ENCODE results near the gene PES1. TPM values are rescaled to one million over a fixed set of nuclear protein-coding genes. Genes with fewer than 3 reads are reported as not detected.
A peak's percentile ranks its signal among the peaks of the same experiment; 100 is the strongest.
"Not testable (repeated sequence)": the region's sequence is repeated elsewhere in the genome, so short reads cannot be mapped to it uniquely, and the experiment has no call there.

The PES1 gene
- total RNA-seq, 1 experiment from 2014 or later: 92.1 TPM

DNA sequence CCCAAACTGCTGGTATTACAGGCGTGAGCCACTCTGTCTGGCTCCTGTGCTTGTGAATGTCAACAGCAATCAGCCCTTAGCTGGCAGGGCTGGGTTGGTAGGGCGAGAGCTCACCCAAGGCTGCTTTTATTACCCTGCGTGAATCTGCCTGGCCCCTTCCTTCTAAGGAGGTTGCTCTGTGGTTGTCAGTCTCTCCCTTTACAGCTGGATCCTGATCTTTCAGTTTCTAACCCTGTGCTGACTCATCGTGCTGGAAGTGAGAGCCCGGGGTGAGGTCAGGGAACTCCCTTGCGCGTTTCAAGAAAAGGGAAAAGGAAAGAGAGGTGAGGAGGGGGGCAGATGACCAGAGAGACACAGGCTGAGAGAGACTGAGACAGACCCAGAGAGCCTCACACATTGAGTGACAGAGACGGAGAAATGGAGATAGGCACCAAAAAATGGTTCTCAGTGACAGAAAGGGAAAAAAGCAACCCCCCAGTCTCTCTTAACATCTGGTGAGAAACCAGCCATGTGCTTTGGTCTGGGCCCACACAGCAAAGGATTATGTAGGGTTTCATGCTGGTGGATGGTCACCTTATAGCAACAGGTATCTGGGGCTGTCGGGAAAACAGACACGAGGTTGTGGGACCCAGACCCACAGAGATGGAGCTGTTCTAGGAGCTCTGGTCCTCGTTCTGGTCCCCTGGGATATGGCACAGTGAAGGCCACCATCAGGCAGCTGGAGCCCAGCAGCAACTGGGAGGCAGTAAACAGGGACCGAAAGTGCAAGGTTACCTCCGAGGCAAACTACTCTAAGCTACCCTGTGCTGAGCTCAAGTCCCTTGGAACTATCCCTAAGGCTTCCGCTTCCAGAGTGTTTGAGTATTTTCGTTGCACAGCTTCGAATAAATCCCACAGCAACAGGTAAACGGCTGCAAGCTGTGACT, 17.8 kb upstream of the PES1 start:
- DNase-seq (ENCODE audit: extremely low read depth, low read depth): peak; percentile 59

GRCh38 chr22:30607939-30608338, 16.2 kb upstream of the PES1 start:
- DNase-seq (ENCODE audit: extremely low read depth, low read depth): no peak

DNA sequence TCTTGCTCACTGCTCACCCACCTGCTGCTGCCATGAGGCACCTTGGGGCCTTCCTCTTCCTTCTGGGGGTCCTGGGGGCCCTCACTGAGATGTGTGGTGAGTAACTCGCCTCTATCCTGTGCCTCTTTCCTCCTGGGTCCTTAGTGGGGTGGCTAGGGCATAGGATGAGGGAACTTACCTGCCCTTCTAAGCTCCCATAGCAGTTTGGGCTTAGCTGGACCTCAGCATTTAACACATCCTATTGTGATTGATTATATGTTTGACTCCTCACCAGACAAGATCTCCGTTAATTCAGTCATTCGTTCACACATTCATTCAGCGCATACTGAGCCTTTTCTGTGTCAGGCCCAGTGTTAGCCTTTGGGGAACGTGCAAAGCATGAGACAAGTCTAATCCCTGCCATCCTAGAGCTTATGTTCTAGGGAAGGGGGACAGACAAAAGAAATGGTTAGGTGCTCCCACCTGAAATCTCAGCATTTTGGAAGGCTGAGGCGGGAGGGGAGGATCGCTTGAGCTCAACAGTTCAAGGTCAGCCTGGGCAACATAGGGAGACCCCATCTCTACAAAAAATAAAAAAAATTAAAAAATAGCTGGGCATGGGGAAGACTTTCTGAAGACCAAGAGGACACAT, 15.7 kb upstream of the PES1 start:
- no peak for DNase-seq (ENCODE audit: extremely low read depth, low read depth)

GRCh38 chr22:30606455-30607299, 15.0 kb upstream of the PES1 start, which contains the start of gene TCN2:
Gene TCN2, plus strand, starts transcription at chr22:30607174. Its CDS starts 158 bp downstream, at chr22:30607332.
- peak; percentile 22 for DNase-seq (ENCODE audit: extremely low read depth, low read depth)

DNA sequence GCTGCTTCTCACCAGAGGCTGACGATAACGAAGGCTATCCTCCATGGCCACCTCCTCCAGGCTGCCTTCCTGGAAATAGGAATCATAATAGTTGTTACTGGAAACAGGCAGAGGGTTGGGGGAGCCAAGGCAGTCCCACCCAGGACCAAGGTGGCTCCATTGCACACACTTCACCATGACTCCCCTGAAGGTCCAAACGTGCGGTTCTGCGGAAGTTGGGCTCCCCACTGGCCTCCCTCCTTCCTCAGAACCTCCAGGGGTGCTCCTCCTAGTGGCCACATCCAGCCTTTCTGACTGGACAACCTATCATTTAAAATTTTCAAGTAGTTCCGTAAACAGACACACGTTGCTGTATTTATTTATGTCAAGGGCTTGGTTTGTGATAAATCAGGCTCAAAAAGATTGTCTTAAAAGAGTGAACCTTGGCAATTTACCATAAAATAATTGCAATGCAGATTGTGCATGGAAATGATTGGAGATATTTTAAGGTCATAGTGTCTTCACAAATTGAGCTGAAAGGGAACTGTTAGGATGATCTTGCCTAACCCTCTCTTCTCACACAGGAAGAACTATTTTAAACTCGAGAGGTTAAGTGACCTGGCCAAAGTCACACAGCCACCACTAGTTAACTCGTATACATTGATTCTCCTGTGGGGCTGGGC, 13.9 kb upstream of the PES1 start:
- DNase-seq (ENCODE audit: extremely low read depth, low read depth): peak; percentile 58

DNA sequence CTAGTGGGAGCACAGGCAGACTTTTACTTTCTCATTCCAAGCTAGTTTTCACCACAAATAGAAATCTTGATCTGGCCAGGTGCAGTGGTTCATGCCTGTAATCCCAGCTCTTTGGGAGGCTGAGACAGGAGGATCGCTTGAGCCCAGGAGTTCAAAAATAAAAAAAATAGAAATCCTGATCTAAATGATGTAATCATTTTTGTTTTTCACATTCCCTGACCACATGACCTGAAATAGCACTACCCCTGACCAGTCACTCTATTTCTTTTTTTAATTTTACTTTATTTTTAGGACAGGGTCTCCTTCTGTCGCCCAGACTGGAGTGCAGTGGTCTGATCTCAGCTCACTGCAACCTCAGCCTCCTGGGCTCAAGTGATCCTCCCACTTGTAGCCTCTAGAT, 13.0 kb upstream of the PES1 start:
- no peak for DNase-seq (ENCODE audit: extremely low read depth, low read depth)

GRCh38 chr22:30603801-30604200, 12.1 kb upstream of the PES1 start:
- no peak for DNase-seq (ENCODE audit: extremely low read depth, low read depth)

GRCh38 chr22:30602049-30602448, 10.3 kb upstream of the PES1 start:
- peak; percentile 25 for DNase-seq (ENCODE audit: extremely low read depth, low read depth)

DNA sequence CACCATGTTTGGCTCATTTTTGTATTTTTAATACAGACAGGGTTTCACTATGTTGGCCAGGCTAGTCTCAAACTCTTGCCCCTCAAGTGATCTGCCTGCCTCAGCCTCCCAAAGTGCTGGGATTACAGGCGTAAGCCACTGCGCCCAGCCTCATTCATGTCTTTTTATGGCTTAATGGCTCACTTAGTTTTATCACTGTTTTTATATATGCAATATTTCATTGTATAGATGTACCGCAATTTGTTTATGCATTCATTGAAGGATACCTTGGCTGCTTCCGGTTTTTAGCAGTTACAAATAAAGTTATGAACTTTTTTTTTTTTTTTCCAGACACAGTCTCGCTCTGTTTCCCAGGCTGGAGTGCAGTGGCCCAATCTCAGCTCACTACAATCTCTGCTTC, 9.8 kb upstream of the PES1 start:
- no peak for DNase-seq (ENCODE audit: extremely low read depth, low read depth)

DNA sequence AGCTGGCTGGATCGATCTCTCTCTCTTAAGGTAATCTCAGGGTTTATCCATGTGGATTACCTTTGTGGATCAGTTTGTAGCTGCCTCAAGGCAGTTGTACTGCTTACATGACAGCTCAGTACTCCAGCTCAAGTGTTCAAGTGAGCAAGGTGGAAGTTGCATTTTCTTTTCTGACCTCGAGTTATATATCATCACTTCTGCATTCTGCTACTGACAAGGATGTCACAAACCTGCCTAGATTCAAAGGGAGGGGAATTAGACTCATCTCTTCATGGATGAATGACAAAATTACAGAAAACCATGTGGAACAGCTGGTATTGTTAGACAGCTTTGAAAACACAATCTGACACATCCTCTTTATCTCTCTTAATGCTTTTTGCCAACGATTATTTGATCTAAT, 9.2 kb upstream of the PES1 start:
- DNase-seq (ENCODE audit: extremely low read depth, low read depth): no peak

GRCh38 chr22:30598986-30599385, 7.3 kb upstream of the PES1 start:
- no peak for DNase-seq (ENCODE audit: extremely low read depth, low read depth)

- no peak for DNase-seq (ENCODE audit: extremely low read depth, low read depth)
These were observed 5.2 kb upstream of the PES1 start for GRCh38 chr22:30596886-30597285.

- DNase-seq (ENCODE audit: extremely low read depth, low read depth): no peak
These were observed 4.5 kb upstream of the PES1 start for GRCh38 chr22:30596199-30596598.

DNA sequence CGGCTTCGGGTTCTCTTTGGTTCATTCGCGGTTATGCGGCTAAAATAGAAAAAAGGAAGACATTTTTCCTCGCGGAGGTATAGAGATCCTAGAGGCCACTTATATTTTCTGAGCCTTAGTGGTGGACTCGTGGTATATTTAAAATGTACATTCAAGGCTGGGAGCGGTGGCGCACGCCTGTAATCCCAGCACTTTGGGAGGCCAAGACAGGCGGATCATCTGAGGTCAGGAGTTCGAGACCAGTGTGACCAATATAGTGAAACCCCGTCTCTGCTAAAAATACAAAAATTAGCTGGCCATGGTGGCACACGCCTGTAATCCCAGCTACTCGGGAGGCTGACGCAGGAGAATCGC, 627 bp upstream of the PES1 start:
- not testable (repeated sequence) for DNase-seq (ENCODE audit: extremely low read depth, low read depth)

DNA sequence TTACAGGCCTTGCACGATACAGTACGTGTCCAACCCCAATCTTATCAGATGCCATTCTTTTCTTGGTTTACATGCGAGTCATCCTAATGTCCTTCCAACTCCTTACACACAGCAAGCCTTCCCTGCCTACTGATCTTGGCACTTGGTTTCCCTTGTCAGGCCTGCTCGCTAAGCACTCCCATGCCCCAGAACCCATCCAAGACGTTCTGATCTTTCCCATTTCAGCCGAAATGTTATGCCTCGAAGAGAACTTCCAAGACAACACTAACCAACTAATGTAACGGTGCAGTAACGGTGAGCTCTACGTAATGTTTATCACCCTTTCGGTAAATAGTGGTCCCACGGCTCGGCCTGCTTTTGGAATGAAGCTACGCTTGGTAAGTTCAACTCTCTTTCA, 521 bp downstream of the PES1 start:
- no peak for DNase-seq (ENCODE audit: extremely low read depth, low read depth)

DNA sequence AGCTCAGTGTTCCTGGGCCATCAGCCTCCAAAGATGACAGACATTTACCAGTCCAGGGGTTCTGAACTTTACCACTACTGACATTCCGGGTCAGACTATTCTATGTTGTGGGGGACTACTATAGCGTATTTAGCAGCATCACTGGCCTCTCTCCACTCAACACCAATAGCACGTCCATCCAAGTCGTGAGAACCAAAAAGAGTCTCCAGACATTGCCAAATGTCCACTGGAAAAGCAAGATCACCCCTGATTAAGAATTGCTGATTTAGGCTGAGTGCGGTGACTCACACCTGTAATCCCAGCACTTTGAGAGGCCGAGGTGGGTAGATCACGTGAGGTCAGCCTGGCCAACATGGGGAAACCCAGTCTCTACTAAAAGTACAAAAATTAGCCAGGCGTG, 5.3 kb downstream of the PES1 start:
- DNase-seq (ENCODE audit: extremely low read depth, low read depth): no peak

DNA sequence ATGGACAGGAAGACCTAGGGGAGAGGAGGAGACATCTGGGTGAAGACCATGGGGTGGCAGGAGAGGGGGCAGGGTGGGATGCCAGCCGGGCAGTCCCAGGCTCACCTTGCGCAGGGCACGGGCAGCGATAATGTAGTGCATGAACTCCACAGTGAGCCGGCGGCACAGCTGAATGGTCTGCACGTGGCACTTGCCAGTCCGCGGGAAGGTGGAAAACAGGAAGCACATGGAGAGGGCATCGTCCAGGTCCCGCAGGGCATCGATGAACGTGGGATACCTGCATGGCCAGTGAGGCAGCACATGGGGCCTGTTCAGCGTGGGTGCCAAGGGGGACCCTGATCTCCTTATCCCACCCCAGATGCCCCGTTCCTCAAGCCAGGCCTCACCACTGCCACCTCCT, 7.3 kb downstream of the PES1 start:
- DNase-seq (ENCODE audit: extremely low read depth, low read depth): no peak

DNA sequence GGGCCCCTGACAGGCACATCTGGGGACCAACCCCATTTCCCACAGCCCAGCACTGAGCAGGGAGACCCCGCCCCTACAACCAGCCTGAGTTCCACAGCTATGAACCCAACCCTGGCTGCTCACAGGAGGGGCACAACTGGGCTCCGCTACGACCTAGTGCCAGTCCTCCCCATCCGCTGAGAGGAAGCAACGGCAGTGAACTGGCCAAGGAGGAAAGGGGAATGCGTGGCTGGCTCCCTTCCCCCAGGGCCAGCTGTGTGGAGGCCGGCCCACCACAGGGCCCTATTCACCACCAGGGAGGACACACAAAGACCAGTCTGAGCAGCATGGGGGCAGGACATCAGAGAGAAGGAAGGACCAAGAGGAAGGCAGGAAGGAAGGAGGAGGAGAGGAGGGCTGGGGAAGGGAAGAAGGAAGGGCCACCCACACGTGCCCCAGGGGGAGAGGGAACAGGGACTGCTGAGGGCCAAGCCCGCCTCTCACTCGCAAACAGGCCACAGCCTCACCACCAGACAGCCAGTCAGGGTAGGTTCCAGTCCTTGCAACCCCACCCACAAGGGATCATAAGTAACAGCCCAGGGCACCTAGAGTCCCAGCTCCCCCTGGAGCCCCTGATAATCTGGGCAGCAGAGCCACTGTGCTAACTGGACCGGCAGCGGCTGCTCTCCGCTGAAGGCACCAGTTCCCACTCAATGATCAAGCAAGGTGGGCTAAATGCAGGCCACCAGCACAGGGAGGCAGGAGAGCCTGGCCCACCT, 8.7 kb downstream of the PES1 start:
- DNase-seq (ENCODE audit: extremely low read depth, low read depth): no peak

DNA sequence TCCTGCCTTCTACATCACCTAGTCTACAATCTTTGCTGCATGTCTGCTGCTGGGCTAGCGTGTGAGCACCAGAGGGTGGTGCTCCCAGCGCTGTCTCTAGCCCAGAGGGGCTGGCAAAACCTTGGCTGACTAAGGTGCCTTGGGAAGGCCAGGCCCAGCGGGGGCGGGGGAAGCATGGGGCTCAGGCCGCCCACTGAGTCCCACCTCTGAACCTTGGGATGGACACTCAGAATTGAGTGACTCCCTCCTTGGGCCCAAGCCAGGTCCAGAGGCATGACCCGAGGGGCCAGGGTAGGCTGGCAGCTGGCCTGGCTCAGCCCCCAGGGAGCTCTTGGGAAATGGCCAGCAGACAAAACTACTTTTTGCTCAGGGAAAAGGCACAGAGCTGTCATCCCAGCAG, 9.7 kb downstream of the PES1 start:
- DNase-seq (ENCODE audit: extremely low read depth, low read depth): no peak

DNA sequence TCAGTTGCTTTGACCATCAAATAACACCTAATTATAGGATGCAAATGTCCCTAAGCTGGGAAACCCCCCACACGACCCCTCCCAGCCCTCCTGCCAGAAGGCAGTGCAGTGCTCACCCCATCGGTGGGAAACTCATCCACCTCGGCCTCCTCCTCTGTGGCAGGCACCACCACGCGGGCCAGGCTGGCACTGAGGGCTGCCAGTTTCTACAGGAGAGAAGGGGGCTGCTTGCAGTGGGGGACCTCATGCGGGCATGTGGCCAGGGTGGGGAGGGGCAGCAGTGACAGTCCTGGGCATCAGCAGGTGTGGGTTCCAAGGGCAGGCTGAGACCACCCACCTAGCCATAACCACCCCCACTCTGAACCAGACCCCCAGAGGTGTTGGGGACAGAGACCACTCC, 10.8 kb downstream of the PES1 start:
- no peak for DNase-seq (ENCODE audit: extremely low read depth, low read depth)
